Liver (tissue), 9 donors: ENCODE measurements around the gene TEFM. TPM values are rescaled to one million over a fixed set of nuclear protein-coding genes. Genes with fewer than 3 reads are reported as not detected.
"Not testable (repeated sequence)": the region's sequence is repeated elsewhere in the genome, so short reads cannot be mapped to it uniquely, and the experiment has no call there.

Source experiments
- DNase-seq: peaks from one replicate; pipeline ENCODE4 v3.0.0-alpha.2; 2017; ENCODE audit warnings: low spot score
- H3K27ac ChIP-seq, 2 donors: one replicate each; pipeline ENCODE4 v1.7.0; 2013; ENCODE audit warnings: inconsistent platforms in 2 of 2, low read length in 2 of 2, control low read depth in 1 of 2, low read depth in 1 of 2, mild to moderate bottlenecking in 1 of 2
- H3K27me3 ChIP-seq, 4 donors: one replicate each; pipeline versions ENCODE4 v1.6.1 to v1.7.0; 2013; ENCODE audit warnings: low read length in 3 of 4, inconsistent platforms in 1 of 4, mild to moderate bottlenecking in 1 of 4, moderate library complexity in 1 of 4; ENCODE audit not compliant: control insufficient read depth in 4 of 4, insufficient read depth in 4 of 4
- H3K36me3 ChIP-seq, 4 donors: one replicate each; pipeline versions ENCODE4 v1.6.1 to v1.7.0; 2013; ENCODE audit warnings: low read length in 3 of 4, mild to moderate bottlenecking in 3 of 4, low read depth in 1 of 4, moderate library complexity in 1 of 4; ENCODE audit not compliant: control insufficient read depth in 4 of 4, insufficient read depth in 3 of 4
- H3K4me1 ChIP-seq, 4 donors: one replicate each; pipeline versions ENCODE4 v1.6.1 to v1.7.0; 2013; ENCODE audit warnings: low read length in 3 of 4, mild to moderate bottlenecking in 3 of 4, moderate library complexity in 1 of 4; ENCODE audit not compliant: control insufficient read depth in 4 of 4, insufficient read depth in 4 of 4
- H3K4me3 ChIP-seq, 3 donors: one replicate each; pipeline versions ENCODE4 v1.6.1 to v1.7.0; 2013; ENCODE audit warnings: low read length in 3 of 3, control low read depth in 1 of 3, low read depth in 1 of 3, mild to moderate bottlenecking in 1 of 3
- H3K9ac ChIP-seq, 2 donors: one replicate each; pipeline ENCODE4 v1.7.0; 2013; ENCODE audit warnings: low read length in 2 of 2, mild to moderate bottlenecking in 2 of 2, moderate library complexity in 2 of 2, control low read depth in 1 of 2, low read depth in 1 of 2
- H3K9me3 ChIP-seq, 4 donors: one replicate each; pipeline versions ENCODE4 v1.6.1 to v1.7.0; 2013; ENCODE audit warnings: low read length in 3 of 4; ENCODE audit not compliant: control insufficient read depth in 4 of 4
- CTCF ChIP-seq: fragments of 150-350 bp; IDR thresholded peaks from 2 replicates; pipeline ENCODE4 v1.5.1; 2017; ENCODE audit warnings: improper control_type of control experiment, low read depth, low read length; ENCODE audit not compliant: missing input control
- EGR1 ChIP-seq, 2 donors: IDR thresholded peaks; 2 replicates each; pipeline ENCODE4 v1.6.1; 2016 to 2018; ENCODE audit warnings: antibody characterized with exemption in 2 of 2, low read depth in 2 of 2
- FOXA2 ChIP-seq: IDR thresholded peaks from 2 replicates; pipeline ENCODE4 v1.6.1; 2016; ENCODE audit warnings: antibody characterized with exemption
- GABPA ChIP-seq, 2 donors: IDR thresholded peaks in 1 of 2; conservative IDR thresholded peaks in 1 of 2; 2 replicates each; pipeline ENCODE4 v1.6.1; 2016; ENCODE audit warnings: antibody characterized with exemption in 2 of 2, mild to moderate bottlenecking in 1 of 2, moderate library complexity in 1 of 2
- HNF4A ChIP-seq, 2 donors: conservative IDR thresholded peaks; 2 replicates each; pipeline ENCODE4 v1.6.1; 2016; ENCODE audit warnings: antibody characterized with exemption in 2 of 2, mild to moderate bottlenecking in 2 of 2
- HNF4G ChIP-seq: IDR thresholded peaks from 2 replicates; pipeline ENCODE4 v1.6.1; 2016; ENCODE audit warnings: antibody characterized with exemption
- JUND ChIP-seq, 2 donors: IDR thresholded peaks; 2 replicates each; pipeline ENCODE4 v1.6.1; 2016; ENCODE audit warnings: antibody characterized with exemption in 2 of 2
- NR2F2 ChIP-seq: IDR thresholded peaks from 2 replicates; pipeline ENCODE4 v1.6.1; 2016; ENCODE audit warnings: antibody characterized with exemption
- RXRA ChIP-seq, 2 donors: IDR thresholded peaks; 2 replicates each; pipeline ENCODE4 v1.6.1; 2017 to 2018; ENCODE audit warnings: antibody characterized with exemption in 2 of 2, mild to moderate bottlenecking in 1 of 2
- SP1 ChIP-seq: IDR thresholded peaks from 2 replicates; pipeline ENCODE4 v1.6.1; 2018; ENCODE audit warnings: antibody characterized with exemption, mild to moderate bottlenecking
- TAF1 ChIP-seq: conservative IDR thresholded peaks from 2 replicates; pipeline ENCODE4 v1.6.1; 2016; ENCODE audit warnings: antibody characterized with exemption, mild to moderate bottlenecking
- YY1 ChIP-seq: IDR thresholded peaks from 2 replicates; pipeline ENCODE4 v1.6.1; 2016; ENCODE audit warnings: antibody characterized with exemption, mild to moderate bottlenecking
- WGBS: extraction: QIAGEN DNeasy Blood & Tissue Kit; methylation state at CpG from one replicate; pipeline ENCODE4 v1.1.7; 2013; 5-methylcytosine and 5-hydroxymethylcytosine counted together
- polyA plus RNA-seq, 2 donors: library from polyadenylated mRNA; stranded (reverse) in 1 of 2; unstranded in 1 of 2; fragments of 200-250 nt in 1 of 2; fragments of >200 nt in 1 of 2; fragmentation: Nextera tagmentation in 1 of 2; extraction: Ambion mirVana in 1 of 2; gene quantifications; one replicate each; pipeline versions ENCODE4 v1.2.1 to v1.2.3, GENCODE V29; 2013 to 2015
- total RNA-seq, 2 donors: library from RNA; depleted of rRNA; stranded (reverse); fragments of >200 nt; gene quantifications; one replicate each; pipeline ENCODE4 v1.2.3, GENCODE V29; 2014
- TF ChIP-seq, protein P1 (sequence below): IDR thresholded peaks from 2 replicates; pipeline ENCODE4 v1.6.1; 2016; ENCODE audit warnings: antibody characterized with exemption
- TF ChIP-seq, protein P2 (sequence below): IDR thresholded peaks from 2 replicates; pipeline ENCODE4 v1.6.1; 2016; ENCODE audit warnings: antibody characterized with exemption
- TF ChIP-seq, protein P3 (sequence below): IDR thresholded peaks from 2 replicates; pipeline ENCODE4 v1.6.1; 2016; ENCODE audit warnings: antibody characterized with exemption, mild to moderate bottlenecking
- donor health status: healthy.
- donor health status: healthy.
- donor health status: healthy.
- donor health status: healthy.
- donor health status: healthy.

The TEFM gene
- total and polyA plus RNA-seq, 4 donors = 5.1 to 16.7 (median 10.5) TPM

- Histone ChIP-seq H3K27me3 (no peaks in the 10 kb centered on the region), H3K9me3 (no peaks in the 10 kb centered on the region), H3K4me3 (no peak overlapping the region), H3K27ac (no peak overlapping the region), H3K9ac (no peak overlapping the region), H3K4me1 (no peaks in the 10 kb centered on the region), H3K36me3 (no peaks in the 10 kb centered on the region)
- TF ChIP-seq HNF4A (conservative IDR thresholded peaks at IDR 0.05) = no peak
- TF ChIP-seq CTCF = no peak
- no peak for TF ChIP-seq FOXA2
- no peak for TF ChIP-seq SP1
- TF ChIP-seq HNF4G = no peak
- no peak for TF ChIP-seq JUND (IDR thresholded peaks at IDR 0.05)
- no peak for TF ChIP-seq RXRA (IDR thresholded peaks at IDR 0.05)
- TF ChIP-seq, protein P1, sequence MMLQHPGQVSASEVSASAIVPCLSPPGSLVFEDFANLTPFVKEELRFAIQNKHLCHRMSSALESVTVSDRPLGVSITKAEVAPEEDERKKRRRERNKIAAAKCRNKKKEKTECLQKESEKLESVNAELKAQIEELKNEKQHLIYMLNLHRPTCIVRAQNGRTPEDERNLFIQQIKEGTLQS = no peak
- no peak for TF ChIP-seq NR2F2
- TF ChIP-seq TAF1 = no peak
- TF ChIP-seq, protein P2, sequence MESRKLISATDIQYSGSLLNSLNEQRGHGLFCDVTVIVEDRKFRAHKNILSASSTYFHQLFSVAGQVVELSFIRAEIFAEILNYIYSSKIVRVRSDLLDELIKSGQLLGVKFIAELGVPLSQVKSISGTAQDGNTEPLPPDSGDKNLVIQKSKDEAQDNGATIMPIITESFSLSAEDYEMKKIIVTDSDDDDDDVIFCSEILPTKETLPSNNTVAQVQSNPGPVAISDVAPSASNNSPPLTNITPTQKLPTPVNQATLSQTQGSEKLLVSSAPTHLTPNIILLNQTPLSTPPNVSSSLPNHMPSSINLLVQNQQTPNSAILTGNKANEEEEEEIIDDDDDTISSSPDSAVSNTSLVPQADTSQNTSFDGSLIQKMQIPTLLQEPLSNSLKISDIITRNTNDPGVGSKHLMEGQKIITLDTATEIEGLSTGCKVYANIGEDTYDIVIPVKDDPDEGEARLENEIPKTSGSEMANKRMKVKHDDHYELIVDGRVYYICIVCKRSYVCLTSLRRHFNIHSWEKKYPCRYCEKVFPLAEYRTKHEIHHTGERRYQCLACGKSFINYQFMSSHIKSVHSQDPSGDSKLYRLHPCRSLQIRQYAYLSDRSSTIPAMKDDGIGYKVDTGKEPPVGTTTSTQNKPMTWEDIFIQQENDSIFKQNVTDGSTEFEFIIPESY = no peak
- TF ChIP-seq, protein P3, sequence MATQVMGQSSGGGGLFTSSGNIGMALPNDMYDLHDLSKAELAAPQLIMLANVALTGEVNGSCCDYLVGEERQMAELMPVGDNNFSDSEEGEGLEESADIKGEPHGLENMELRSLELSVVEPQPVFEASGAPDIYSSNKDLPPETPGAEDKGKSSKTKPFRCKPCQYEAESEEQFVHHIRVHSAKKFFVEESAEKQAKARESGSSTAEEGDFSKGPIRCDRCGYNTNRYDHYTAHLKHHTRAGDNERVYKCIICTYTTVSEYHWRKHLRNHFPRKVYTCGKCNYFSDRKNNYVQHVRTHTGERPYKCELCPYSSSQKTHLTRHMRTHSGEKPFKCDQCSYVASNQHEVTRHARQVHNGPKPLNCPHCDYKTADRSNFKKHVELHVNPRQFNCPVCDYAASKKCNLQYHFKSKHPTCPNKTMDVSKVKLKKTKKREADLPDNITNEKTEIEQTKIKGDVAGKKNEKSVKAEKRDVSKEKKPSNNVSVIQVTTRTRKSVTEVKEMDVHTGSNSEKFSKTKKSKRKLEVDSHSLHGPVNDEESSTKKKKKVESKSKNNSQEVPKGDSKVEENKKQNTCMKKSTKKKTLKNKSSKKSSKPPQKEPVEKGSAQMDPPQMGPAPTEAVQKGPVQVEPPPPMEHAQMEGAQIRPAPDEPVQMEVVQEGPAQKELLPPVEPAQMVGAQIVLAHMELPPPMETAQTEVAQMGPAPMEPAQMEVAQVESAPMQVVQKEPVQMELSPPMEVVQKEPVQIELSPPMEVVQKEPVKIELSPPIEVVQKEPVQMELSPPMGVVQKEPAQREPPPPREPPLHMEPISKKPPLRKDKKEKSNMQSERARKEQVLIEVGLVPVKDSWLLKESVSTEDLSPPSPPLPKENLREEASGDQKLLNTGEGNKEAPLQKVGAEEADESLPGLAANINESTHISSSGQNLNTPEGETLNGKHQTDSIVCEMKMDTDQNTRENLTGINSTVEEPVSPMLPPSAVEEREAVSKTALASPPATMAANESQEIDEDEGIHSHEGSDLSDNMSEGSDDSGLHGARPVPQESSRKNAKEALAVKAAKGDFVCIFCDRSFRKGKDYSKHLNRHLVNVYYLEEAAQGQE = no peak
- TF ChIP-seq EGR1 (IDR thresholded peaks at IDR 0.05; ENCODE audit: low read depth in 2 of 2) = no peak
- TF ChIP-seq YY1 = no peak
- no peak for TF ChIP-seq GABPA (IDR thresholded peaks at IDR 0.05 in 1 of 2, conservative IDR thresholded peaks at IDR 0.05 in 1 of 2)
- DNase-seq = no peak
Observed at GRCh38 chr17:30913955-30914354, 7.9 kb upstream of the TEFM start.

DNA sequence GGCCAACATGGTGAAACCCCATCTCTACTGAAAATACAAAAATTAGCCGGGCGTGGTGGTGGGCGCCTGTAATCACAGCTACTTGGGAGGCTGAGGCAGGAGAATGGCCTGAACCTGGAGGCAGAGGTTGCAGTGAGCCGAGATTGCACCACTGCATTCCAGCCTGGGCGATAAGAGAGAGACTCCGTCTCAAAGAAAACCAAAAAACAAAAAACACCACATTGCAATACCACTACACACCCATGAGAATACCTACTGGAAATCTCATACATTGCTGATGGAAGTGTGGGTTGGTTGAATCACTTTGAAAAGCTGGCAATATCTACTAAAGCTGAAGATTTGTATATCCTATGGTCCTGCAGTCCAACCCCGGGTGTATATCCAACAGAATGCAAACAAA, 4.1 kb upstream of the TEFM start:
- H3K27ac ChIP-seq, DNase-seq, H3K27me3 ChIP-seq, H3K36me3 ChIP-seq, H3K4me3 ChIP-seq, H3K9ac ChIP-seq, H3K9me3 ChIP-seq: not testable (repeated sequence)
- WGBS = 95% methylated on average over 7 of the region's 7 CpGs
- H3K4me1 ChIP-seq = peaks cover 0 to 18% (median 8%) of the 10 kb centered on the region in 4 donors
